HepG2 (cell line): Measurements from ENCODE around the gene CMIP. TPM values are rescaled to one million over a fixed set of nuclear protein-coding genes. Genes with fewer than 3 reads are reported as not detected.

Experiments used
- ATAC-seq: fragments of 200-7000 bp; cut with Tn5 transposase; 3 replicates; pipeline ENCODE4 v1.9.1; 2020; ENCODE audit warnings: mild to moderate bottlenecking, moderate library complexity
- BruUV-seq: library from RNA; stranded (reverse); fragments of 400-500 nt; replicated peaks from 2 replicates; lab custom pipeline; 2021; lab: Mats Ljungman, UMichigan
- CTCF ChIA-PET: fragments of 300-600 bp; formaldehyde crosslinking; extraction: SDS; loops from one replicate; lab custom pipeline; 2021; ENCODE audit warnings: low total read pairs, inconsistent platforms, low intra/inter-chr PET ratio; lab: Yijun Ruan, JAX
- POLR2A ChIA-PET: fragments of 350-600 bp; sonication (Branson Sonifier 250); formaldehyde crosslinking; loops from one replicate; lab custom pipeline; 2020; ENCODE audit warnings: antibody characterized with exemption, inconsistent platforms; lab: Yijun Ruan, JAX
- DNase-seq: peaks from one replicate; pipeline ENCODE4 v3.0.0-alpha.2; 2015; ENCODE audit warnings: low spot score
- FAIRE-seq: peaks from 3 replicates; lab custom pipeline; 2011; peaks lifted over from hg19 to GRCh38; lab: Jason Lieb, UNC
- H2AFZ ChIP-seq: one replicate; pipeline ENCODE4 v1.6.1; 2011; ENCODE audit warnings: low read length, inconsistent platforms
- H3K27ac ChIP-seq: fragments of 300-600 bp; 3 replicates; pipeline ENCODE4 v1.8.0; 2011; ENCODE audit warnings: mixed run types, mild to moderate bottlenecking, mixed read lengths, low read length, inconsistent platforms; ENCODE audit not compliant: insufficient read depth; ENCODE audit errors: extremely low read length
- H3K27me3 ChIP-seq, 2 experiments: fragments of 200-600 bp in 1 of 2; 2 replicates in 1 of 2; 3 replicates in 1 of 2; pipeline versions ENCODE4 v1.6.0 to v1.8.0; 2011; ENCODE audit warnings: low read length in 2 of 2, mild to moderate bottlenecking in 2 of 2, moderate library complexity in 2 of 2, inconsistent platforms in 1 of 2; ENCODE audit not compliant: insufficient read depth in 2 of 2, control insufficient read depth in 1 of 2
- H3K36me3 ChIP-seq, 2 experiments: fragments of 200-600 bp in 1 of 2; replicated peaks in 1 of 2; 2 replicates in 1 of 2; 3 replicates in 1 of 2; pipeline versions ENCODE4 v1.5.1 to v1.8.0; 2011; ENCODE audit warnings: low read length in 2 of 2, inconsistent platforms in 1 of 2; ENCODE audit not compliant: insufficient read depth in 2 of 2, control insufficient read depth in 1 of 2
- H3K4me1 ChIP-seq: 2 replicates; pipeline ENCODE4 v1.5.1; 2012; ENCODE audit warnings: low read length, inconsistent platforms; ENCODE audit not compliant: insufficient read depth
- H3K4me2 ChIP-seq: 2 replicates; pipeline ENCODE4 v1.6.0; 2011; ENCODE audit warnings: low read depth, low read length, inconsistent platforms
- H3K4me3 ChIP-seq, 3 experiments: fragments of 200-600 bp in 1 of 3; sonication (generic), shearing (Covaris generic) in 1 of 3; replicated peaks in 1 of 3; 2 replicates each; pipeline ENCODE4 v1.5.1; 2011 to 2016; ENCODE audit warnings: low read length in 3 of 3, inconsistent platforms in 2 of 3, low read depth in 2 of 3, mild to moderate bottlenecking in 2 of 3, control low read depth in 1 of 3, mixed read lengths in 1 of 3; ENCODE audit not compliant: insufficient read depth in 1 of 3
- H3K79me2 ChIP-seq: one replicate; pipeline ENCODE4 v1.6.1; 2011; ENCODE audit warnings: low read length, inconsistent platforms; ENCODE audit not compliant: insufficient read depth
- H3K9ac ChIP-seq: 2 replicates; pipeline ENCODE4 v1.6.0; 2011; ENCODE audit warnings: mild to moderate bottlenecking, low read depth, low read length, inconsistent platforms; ENCODE audit not compliant: insufficient read depth
- H3K9me3 ChIP-seq: 2 replicates; pipeline ENCODE4 v1.5.1; 2012; ENCODE audit warnings: mild to moderate bottlenecking, low read length
- H4K20me1 ChIP-seq: 2 replicates; pipeline ENCODE4 v1.6.0; 2011; ENCODE audit warnings: inconsistent platforms, mild to moderate bottlenecking, low read length, moderate library complexity; ENCODE audit not compliant: insufficient read depth
- CHD2 ChIP-seq: IDR thresholded peaks from 2 replicates; pipeline ENCODE4 v1.6.1; 2011; ENCODE audit warnings: low read depth, low read length, improper control_type of control experiment
- EHMT2 ChIP-seq: fragments of 200-600 bp; sonication (generic); IDR thresholded peaks from 2 replicates; pipeline ENCODE4 v1.7.0; 2017; ENCODE audit warnings: antibody characterized with exemption, low read depth, low read length, borderline replicate concordance
- ISX ChIP-seq: sonication (generic); formaldehyde crosslinking; conservative IDR thresholded peaks from 2 replicates; pipeline ENCODE4 v1.5.0; 2020; ENCODE audit warnings: missing genetic modification reagents
- REXO4 ChIP-seq: sonication (generic); formaldehyde crosslinking; IDR thresholded peaks from 2 replicates; pipeline ENCODE4 v1.8.0; 2022; ENCODE audit warnings: missing genetic modification reagents, mild to moderate bottlenecking, borderline replicate concordance
- SETDB1 ChIP-seq: sonication (generic); formaldehyde crosslinking; IDR thresholded peaks from 2 replicates; pipeline ENCODE4 v1.5.1; 2020; ENCODE audit warnings: missing genetic modification reagents, mild to moderate bottlenecking, borderline replicate concordance
- ZBTB20 ChIP-seq: sonication (generic); formaldehyde crosslinking; IDR thresholded peaks from 2 replicates; pipeline ENCODE4 v1.8.1; 2023; ENCODE audit warnings: missing genetic modification reagents, low read depth, mild to moderate bottlenecking, borderline replicate concordance
- ZBTB3 ChIP-seq: sonication (generic); formaldehyde crosslinking; IDR thresholded peaks from 2 replicates; pipeline ENCODE4 v1.4.0; 2020; ENCODE audit warnings: low read depth, mild to moderate bottlenecking, moderate library complexity, missing genetic modification reagents, borderline replicate concordance
- ZNF12 ChIP-seq: sonication (generic); formaldehyde crosslinking; IDR thresholded peaks from 2 replicates; pipeline ENCODE4 v1.5.0; 2020; ENCODE audit warnings: missing genetic modification reagents
- ZNF275 ChIP-seq: sonication (generic); formaldehyde crosslinking; IDR thresholded peaks from 2 replicates; pipeline ENCODE4 v1.8.0; 2022; ENCODE audit warnings: missing genetic modification reagents, mild to moderate bottlenecking, inconsistent platforms, borderline replicate concordance
- ZNF337 ChIP-seq: sonication (generic); formaldehyde crosslinking; IDR thresholded peaks from 2 replicates; pipeline ENCODE4 v1.5.1; 2020; ENCODE audit warnings: missing genetic modification reagents, low read depth, mild to moderate bottlenecking, borderline replicate concordance
- ZNF501 ChIP-seq: sonication (generic); formaldehyde crosslinking; IDR thresholded peaks from 2 replicates; pipeline ENCODE4 v1.5.1; 2020; ENCODE audit warnings: mild to moderate bottlenecking, moderate library complexity, missing genetic modification reagents
- ZNF773 ChIP-seq: sonication (generic); formaldehyde crosslinking; IDR thresholded peaks from 2 replicates; pipeline ENCODE4 v1.4.0; 2020; ENCODE audit warnings: missing genetic modification reagents, borderline replicate concordance
- ZNF800 ChIP-seq: sonication (generic); formaldehyde crosslinking; IDR thresholded peaks from 2 replicates; pipeline ENCODE4 v1.4.0; 2020; ENCODE audit warnings: missing genetic modification reagents
- ZNF839 ChIP-seq: sonication (generic); formaldehyde crosslinking; IDR thresholded peaks from 2 replicates; pipeline ENCODE4 v1.4.0; 2020; ENCODE audit warnings: missing genetic modification reagents, mild to moderate bottlenecking, borderline replicate concordance
- WGBS: methylation state at CpG from one replicate; pipeline ENCODE4 v1.1.6; 2017; ENCODE audit warnings: low lambda C conversion rate; 5-methylcytosine and 5-hydroxymethylcytosine counted together
- in situ Hi-C: cut with HindIII; loops from 2 replicates; pipeline ENCODE4 v1.10.0; 2017; ENCODE audit warnings: low pct_unique_long_range_greater_than_20kb; ENCODE audit not compliant: extremely low pct_ligation_motif_present
- intact Hi-C: fragments of 100-400 bp; cut with micrococcal nuclease; formaldehyde crosslinking; loops from one replicate; pipeline ENCODE4 v1.10.0; 2022; ENCODE audit not compliant: unreplicated experiment
- polyA plus RNA-seq, 8 experiments: library from polyadenylated mRNA; depleted of rRNA in 3 of 8; stranded (reverse) in 7 of 8; unstranded in 1 of 8; fragments of >200 nt; fragmentation: Illumina TruSeq in 4 of 8; extraction: Trizol in 4 of 8; gene quantifications; 2 replicates each; pipeline versions ENCODE4 v1.2.1 to v1.2.3, GENCODE V29; 2011 to 2016; ENCODE audit warnings: low read depth in 4 of 8, missing spikeins in 1 of 8, mixed read lengths in 1 of 8; ENCODE audit not compliant: insufficient read depth in 1 of 8
- total RNA-seq, 5 experiments: library from RNA; depleted of rRNA; stranded (reverse); fragments of >200 nt; fragmentation: Illumina TruSeq; extraction: Trizol; gene quantifications; 2 replicates each; pipeline ENCODE4 v1.2.3, GENCODE V29; 2016; ENCODE audit warnings: low read depth in 1 of 5
- TF ChIP-seq, protein P1 (sequence below): sonication (generic); formaldehyde crosslinking; IDR thresholded peaks from 2 replicates; pipeline ENCODE4 v1.8.1; 2023; ENCODE audit warnings: missing genetic modification reagents, inconsistent platforms, borderline replicate concordance

The CMIP gene
- total and polyA plus RNA-seq, 2 of the 13 experiments (the other 11 are each of a cell fraction or from before 2014, with no cell fraction given): 10.9 to 18.1 TPM

GRCh38 chr16:81451753-81452680, 7.4 kb downstream of the CMIP start (continued):
- TF ChIP-seq ZNF800 (CRISPR knock-in tag) (peak; percentile 72), ZNF337 (CRISPR knock-in tag) (peak; percentile 98; the same call in 1 of the 2 replicates), REXO4 (CRISPR knock-in tag) (no peak)
- TF ChIP-seq, protein P1, sequence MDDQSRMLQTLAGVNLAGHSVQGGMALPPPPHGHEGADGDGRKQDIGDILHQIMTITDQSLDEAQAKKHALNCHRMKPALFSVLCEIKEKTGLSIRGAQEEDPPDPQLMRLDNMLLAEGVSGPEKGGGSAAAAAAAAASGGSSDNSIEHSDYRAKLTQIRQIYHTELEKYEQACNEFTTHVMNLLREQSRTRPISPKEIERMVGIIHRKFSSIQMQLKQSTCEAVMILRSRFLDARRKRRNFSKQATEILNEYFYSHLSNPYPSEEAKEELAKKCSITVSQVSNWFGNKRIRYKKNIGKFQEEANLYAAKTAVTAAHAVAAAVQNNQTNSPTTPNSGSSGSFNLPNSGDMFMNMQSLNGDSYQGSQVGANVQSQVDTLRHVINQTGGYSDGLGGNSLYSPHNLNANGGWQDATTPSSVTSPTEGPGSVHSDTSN: no peak
- TF ChIP-seq, all 625 proteins: peak for 369

DNA sequence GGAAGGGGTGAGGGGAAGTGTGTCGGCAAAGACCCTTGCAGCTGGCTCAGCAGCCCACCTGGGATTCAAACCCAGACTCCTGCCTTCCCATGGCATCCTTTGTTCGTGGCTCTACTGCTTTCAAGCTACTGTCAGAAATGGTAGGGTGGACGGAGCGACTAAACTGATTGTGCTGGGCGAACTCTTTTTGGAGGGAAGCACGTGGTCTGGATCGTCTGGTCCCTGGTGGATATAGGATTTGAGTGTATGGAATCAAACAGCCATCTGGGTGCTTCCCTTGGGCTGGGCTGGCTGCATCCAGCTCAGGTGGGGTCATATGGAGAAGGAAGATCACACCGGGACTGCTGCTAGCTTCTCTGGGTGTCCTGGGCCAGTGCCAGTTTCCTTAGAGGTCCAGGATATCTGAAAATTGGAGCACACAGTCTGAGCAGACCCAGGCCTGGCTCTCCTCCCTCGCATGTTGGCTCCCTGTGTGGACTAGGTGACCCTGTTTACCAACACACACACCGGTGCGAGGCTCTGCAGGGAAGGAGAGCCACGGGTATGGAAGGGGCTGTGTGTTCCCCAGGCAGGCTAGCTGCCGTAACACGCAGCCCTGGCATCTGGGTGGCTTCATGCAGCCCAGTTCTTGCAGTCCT, 8.6 kb downstream of the CMIP start:
- ChIA-PET POLR2A (interaction anchor here (1.1 to 5.9 kb wide), 7 partner anchors 9 to 96 kb away, joined by 3 to 61 read pairs (median 15); no protein-coding TSS in a partner anchor), CTCF (no interaction called here)
- no peak for DNase-seq
- H3K4me1 ChIP-seq: peaks cover 96% of the 10 kb centered on the region
- FAIRE-seq: no peak
- no peak overlapping the region for H2AFZ ChIP-seq
- peak overlapping the region; percentile 67; the same call in 1 of the 2 replicates for H3K9ac ChIP-seq
- H3K27ac ChIP-seq: peak overlapping the region; percentile 89
- intact Hi-C loops (loop anchor here (1.0 kb wide), 1 partner anchor 21 kb away; no protein-coding TSS in a partner anchor), in situ Hi-C loops (no loop called here)
- 63% methylated on average over 14 of the region's 14 CpGs for WGBS
- H3K79me2 ChIP-seq: peaks cover 98% of the 10 kb centered on the region
- ATAC-seq: no peak
- peaks cover 60% of the 10 kb centered on the region for H4K20me1 ChIP-seq
- H3K4me2 ChIP-seq: peak overlapping the region; percentile 97
- BruUV-seq: no TSS peak
- no peaks in the 10 kb centered on the region for H3K27me3 ChIP-seq
- peaks cover 4 to 11% of the 10 kb centered on the region in 2 experiments; a peak in 4 of 5 replicates for H3K36me3 ChIP-seq
- H3K9me3 ChIP-seq: no peaks in the 10 kb centered on the region
- peak overlapping the region in 1 of 3 experiments; percentile 8; a peak in 1 of 6 replicates for H3K4me3 ChIP-seq
- TF ChIP-seq ZNF839 (CRISPR knock-in tag) (no peak), ISX (CRISPR knock-in tag) (no peak), EHMT2 (no peak), ZNF12 (CRISPR knock-in tag) (0 out of 2 replicates have a peak, but pooled peaks have one; percentile 44), ZBTB20 (no peak), CHD2 (no peak), SETDB1 (CRISPR knock-in tag) (no peak), ZNF501 (CRISPR knock-in tag) (0 out of 2 replicates have a peak, but pooled peaks have one; percentile 55), ZNF773 (CRISPR knock-in tag) (no peak), ZBTB3 (CRISPR knock-in tag) (no peak), ZNF275 (CRISPR knock-in tag) (no peak)
